IMR-90 (cell line): ENCODE measurements around the gene GSG1L. TPM values are rescaled to one million over a fixed set of nuclear protein-coding genes. Genes with fewer than 3 reads are reported as not detected.

Source experiments
- ATAC-seq: fragments of 200-7000 bp; cut with Tn5 transposase; 2 replicates; pipeline ENCODE4 v1.9.1; 2020; ENCODE audit warnings: low read depth, mild to moderate bottlenecking, moderate library complexity
- BruUV-seq: library from RNA; stranded (reverse); fragments of 400-500 nt; replicated peaks from 2 replicates; lab custom pipeline; 2021; lab: Mats Ljungman, UMichigan
- CTCF ChIA-PET: fragments of 300-600 bp; formaldehyde crosslinking; extraction: SDS; loops from one replicate; lab custom pipeline; 2021; ENCODE audit warnings: antibody characterized with exemption; lab: Yijun Ruan, JAX
- POLR2A ChIA-PET: fragments of 300-600 bp; sonication (Branson Sonifier 250); formaldehyde crosslinking; loops from one replicate; lab custom pipeline; 2022; ENCODE audit warnings: antibody characterized with exemption; ENCODE audit not compliant: unreplicated experiment; lab: Charles Lee
- DNase-seq: peaks from one replicate; pipeline ENCODE4 v3.0.0; 2013
- H2AFZ ChIP-seq: replicated peaks from 2 replicates; pipeline ENCODE3; 2013; ENCODE audit warnings: low read length, mild to moderate bottlenecking; ENCODE audit not compliant: poor library complexity
- H2AK5ac ChIP-seq: 2 replicates; pipeline ENCODE4 v1.6.1; 2013; ENCODE audit warnings: low read depth, low read length, inconsistent platforms
- H2AK9ac ChIP-seq: replicated peaks from 2 replicates; pipeline ENCODE3; 2013; ENCODE audit warnings: mild to moderate bottlenecking, low read depth, low read length, moderate library complexity; ENCODE audit not compliant: poor library complexity
- H2BK120ac ChIP-seq: 2 replicates; pipeline ENCODE4 v1.6.1; 2013; ENCODE audit warnings: low read depth, low read length, inconsistent platforms
- H2BK15ac ChIP-seq: 3 replicates; pipeline ENCODE4 v1.6.1; 2013; ENCODE audit warnings: low read depth, low read length, inconsistent platforms
- H2BK20ac ChIP-seq: 2 replicates; pipeline ENCODE4 v1.6.1; 2013; ENCODE audit warnings: low read depth, mild to moderate bottlenecking, inconsistent platforms, low read length, moderate library complexity
- H2BK5ac ChIP-seq: 2 replicates; pipeline ENCODE4 v1.6.1; 2013; ENCODE audit warnings: mild to moderate bottlenecking, low read depth, low read length, inconsistent platforms; ENCODE audit not compliant: poor library complexity, severe bottlenecking
- H3K14ac ChIP-seq: replicated peaks from 2 replicates; pipeline ENCODE4 v1.6.1; 2013; ENCODE audit warnings: low read depth, low read length, inconsistent platforms
- H3K18ac ChIP-seq: 2 replicates; pipeline ENCODE4 v1.6.1; 2013; ENCODE audit warnings: low read depth, low read length, control low read depth
- H3K23ac ChIP-seq: 2 replicates; pipeline ENCODE4 v1.6.1; 2013; ENCODE audit warnings: low read depth, low read length, inconsistent platforms
- H3K27ac ChIP-seq: 2 replicates; pipeline ENCODE4 v1.5.1; 2013; ENCODE audit warnings: mild to moderate bottlenecking, control low read depth, low read length; ENCODE audit not compliant: insufficient read depth
- H3K27me3 ChIP-seq: 2 replicates; pipeline ENCODE4 v1.6.1; 2013; ENCODE audit warnings: low read length; ENCODE audit not compliant: control insufficient read depth, insufficient read depth
- H3K36me3 ChIP-seq: 2 replicates; pipeline ENCODE4 v1.6.1; 2013; ENCODE audit warnings: low read length, mixed read lengths; ENCODE audit not compliant: control insufficient read depth, insufficient read depth
- H3K4ac ChIP-seq: 2 replicates; pipeline ENCODE4 v1.6.1; 2013; ENCODE audit warnings: low read depth, low read length, inconsistent platforms
- H3K4me1 ChIP-seq: 2 replicates; pipeline ENCODE4 v1.6.1; 2013; ENCODE audit warnings: low read length, mixed read lengths; ENCODE audit not compliant: control insufficient read depth, insufficient read depth
- H3K4me2 ChIP-seq: 2 replicates; pipeline ENCODE4 v1.6.1; 2013; ENCODE audit warnings: low read depth, mild to moderate bottlenecking, control low read depth, low read length, moderate library complexity
- H3K4me3 ChIP-seq: 2 replicates; pipeline ENCODE4 v1.5.1; 2013; ENCODE audit warnings: low read depth, mild to moderate bottlenecking, control low read depth, low read length, moderate library complexity; ENCODE audit not compliant: insufficient read depth
- H3K56ac ChIP-seq: 2 replicates; pipeline ENCODE4 v1.6.1; 2013; ENCODE audit warnings: low read length, inconsistent platforms; ENCODE audit not compliant: insufficient read depth; ENCODE audit errors: extremely low read depth
- H3K79me1 ChIP-seq, 2 experiments: 2 replicates each; pipeline ENCODE4 v1.6.1; 2013; ENCODE audit warnings: low read length in 2 of 2, inconsistent platforms in 1 of 2, low read depth in 1 of 2
- H3K9ac ChIP-seq: 2 replicates; pipeline ENCODE4 v1.6.1; 2013; ENCODE audit warnings: low read depth, low read length, control low read depth
- H3K9me1 ChIP-seq: 2 replicates; pipeline ENCODE4 v1.6.1; 2013; ENCODE audit warnings: low read length, inconsistent platforms; ENCODE audit not compliant: insufficient read depth
- H3K9me3 ChIP-seq: 2 replicates; pipeline ENCODE4 v1.6.1; 2013; ENCODE audit warnings: low read length; ENCODE audit not compliant: control insufficient read depth, insufficient read depth
- H4K20me1 ChIP-seq: 2 replicates; pipeline ENCODE4 v1.6.1; 2013; ENCODE audit warnings: low read length, inconsistent platforms; ENCODE audit not compliant: insufficient read depth
- H4K5ac ChIP-seq: 2 replicates; pipeline ENCODE4 v1.6.1; 2013; ENCODE audit warnings: mild to moderate bottlenecking, low read depth, low read length, control low read depth
- H4K8ac ChIP-seq, 2 experiments: 2 replicates each; pipeline ENCODE4 v1.6.1; 2013; ENCODE audit warnings: low read depth in 2 of 2, low read length in 2 of 2, control low read depth in 1 of 2, inconsistent platforms in 1 of 2
- H4K91ac ChIP-seq: 2 replicates; pipeline ENCODE4 v1.6.1; 2013; ENCODE audit warnings: low read depth, low read length, inconsistent platforms; ENCODE audit not compliant: insufficient read depth
- CEBPB ChIP-seq: IDR thresholded peaks from 2 replicates; pipeline ENCODE4 v1.6.1; 2012; ENCODE audit warnings: low read depth, low read length, improper control_type of control experiment
- MXI1 ChIP-seq: IDR thresholded peaks from 2 replicates; pipeline ENCODE4 v1.6.1; 2012; ENCODE audit warnings: low read depth, mild to moderate bottlenecking, low read length, moderate library complexity, borderline replicate concordance
- WGBS, 2 experiments: methylation state at CpG; one replicate each; pipeline versions ENCODE4 v1.1.5 to v1.1.7; 2013; ENCODE audit warnings: missing lambda C conversion rate in 2 of 2; ENCODE audit not compliant: insufficient read length in 1 of 2; ENCODE audit errors: extremely low coverage in 2 of 2; 5-methylcytosine and 5-hydroxymethylcytosine counted together
- dilution Hi-C: fragments of 300-500 bp; cut with HindIII; formaldehyde crosslinking; loops from one replicate; pipeline ENCODE4 v1.14.3; 2018; ENCODE audit warnings: low sequenced_read_pairs; ENCODE audit not compliant: unreplicated experiment
- in situ Hi-C: fragments of 300-500 bp; cut with MboI; formaldehyde crosslinking; loops from 3 replicates; pipeline ENCODE4 v1.14.3; 2019; ENCODE audit warnings: low sequenced_read_pairs, inconsistent platforms, mixed read lengths
- intact Hi-C: fragments of 100-400 bp; cut with micrococcal nuclease; formaldehyde crosslinking; loops from 2 replicates; pipeline ENCODE4 v1.10.0; 2022
- polyA plus RNA-seq, 3 experiments: library from polyadenylated mRNA; depleted of rRNA; stranded (reverse); fragments of >200 nt; gene quantifications; 2 replicates each; pipeline ENCODE4 v1.2.3, GENCODE V29; 2012; ENCODE audit warnings: low replicate concordance in 1 of 3
- total RNA-seq: library from RNA; depleted of rRNA; stranded (reverse); fragments of >200 nt; gene quantifications from 2 replicates; pipeline ENCODE4 v1.2.3, GENCODE V29; 2012

Gene GSG1L
- total and polyA plus RNA-seq, 2 of the 4 experiments (the other 2 are of a cell fraction) = not detected

DNA sequence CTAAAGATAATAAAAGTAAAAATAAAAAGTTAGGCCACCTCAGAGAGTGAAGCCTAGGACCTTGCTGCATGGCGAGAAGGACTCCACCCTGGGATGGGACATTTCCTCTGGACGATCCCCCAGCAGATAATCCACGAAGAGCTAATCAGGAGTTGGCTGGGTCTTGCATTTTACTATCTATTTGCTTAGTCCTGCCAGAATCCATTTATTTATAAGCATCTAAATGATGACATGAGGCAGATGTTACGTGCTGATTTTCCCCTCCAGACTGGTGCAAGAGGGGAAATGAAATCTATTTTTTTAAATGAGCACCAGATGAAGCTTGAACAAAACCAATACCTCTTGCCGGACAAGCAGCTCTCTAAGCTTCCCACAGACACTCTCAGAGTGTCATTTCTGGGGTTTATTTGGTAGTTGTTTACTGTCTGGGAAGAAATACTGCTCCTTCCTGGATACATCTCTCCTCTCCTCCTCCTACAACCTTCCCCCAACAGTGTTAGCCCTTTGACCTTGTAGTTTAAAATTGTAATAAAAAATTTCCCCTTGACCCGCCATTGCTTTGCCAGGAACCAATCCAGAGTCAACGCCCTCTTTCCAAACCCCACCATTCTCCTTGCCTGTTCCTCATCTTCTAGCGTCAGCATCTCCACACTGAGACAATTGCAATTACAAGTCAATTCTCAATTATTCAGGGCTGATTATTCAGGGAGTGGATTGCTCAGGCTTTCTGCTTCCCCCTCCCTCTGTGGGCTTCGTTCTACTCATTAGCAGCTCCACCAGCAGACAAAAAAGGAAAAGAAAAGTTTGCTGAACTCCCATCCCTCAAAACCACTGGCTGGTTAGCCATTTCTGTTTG is 63.0 kb downstream of the GSG1L start:
- dilution Hi-C loops = no loop called here
- Histone ChIP-seq H3K9me1 (no peaks in the 10 kb centered on the region), H2AK5ac (no peak overlapping the region), H3K36me3 (no peaks in the 10 kb centered on the region), H3K27me3 (peaks cover 3% of the 10 kb centered on the region), H3K4me1 (no peaks in the 10 kb centered on the region), H3K23ac (no peak overlapping the region), H2BK120ac (no peak overlapping the region), H4K8ac (no peak overlapping the region), H2AK9ac (no peak overlapping the region), H3K4me2 (no peak overlapping the region), H3K14ac (no peak overlapping the region), H4K5ac (no peak overlapping the region), H3K9me3 (no peaks in the 10 kb centered on the region), H4K20me1 (no peaks in the 10 kb centered on the region), H3K18ac (no peak overlapping the region), H2BK20ac (no peak overlapping the region), H3K79me1 (no peaks in the 10 kb centered on the region), H3K4ac (no peak overlapping the region), H3K27ac (no peak overlapping the region), H2BK5ac (no peak overlapping the region), H4K91ac (no peak overlapping the region), H2AFZ (no peak overlapping the region), H3K4me3 (no peak overlapping the region), H2BK15ac (no peak overlapping the region), H3K56ac (no peak overlapping the region), H3K9ac (no peak overlapping the region)
- ChIA-PET POLR2A (no interaction called here), CTCF (no interaction called here)
- intact Hi-C loops = no loop called here
- ATAC-seq = no peak
- BruUV-seq = no TSS peak
- in situ Hi-C loops = no loop called here
- no peak for DNase-seq
- no peak for TF ChIP-seq MXI1
- TF ChIP-seq CEBPB = no peak
- WGBS, 2 experiments = no CpG with 5 or more reads among the region's 9 CpGs
